Measurements from ENCODE around the gene ZNF609. TPM values are rescaled to one million over a fixed set of nuclear protein-coding genes. Genes with fewer than 3 reads are reported as not detected.

ZNF609 gene
- total RNA-seq, 2 experiments from 2014 or later: 39.8 to 44.5 TPM

DNA sequence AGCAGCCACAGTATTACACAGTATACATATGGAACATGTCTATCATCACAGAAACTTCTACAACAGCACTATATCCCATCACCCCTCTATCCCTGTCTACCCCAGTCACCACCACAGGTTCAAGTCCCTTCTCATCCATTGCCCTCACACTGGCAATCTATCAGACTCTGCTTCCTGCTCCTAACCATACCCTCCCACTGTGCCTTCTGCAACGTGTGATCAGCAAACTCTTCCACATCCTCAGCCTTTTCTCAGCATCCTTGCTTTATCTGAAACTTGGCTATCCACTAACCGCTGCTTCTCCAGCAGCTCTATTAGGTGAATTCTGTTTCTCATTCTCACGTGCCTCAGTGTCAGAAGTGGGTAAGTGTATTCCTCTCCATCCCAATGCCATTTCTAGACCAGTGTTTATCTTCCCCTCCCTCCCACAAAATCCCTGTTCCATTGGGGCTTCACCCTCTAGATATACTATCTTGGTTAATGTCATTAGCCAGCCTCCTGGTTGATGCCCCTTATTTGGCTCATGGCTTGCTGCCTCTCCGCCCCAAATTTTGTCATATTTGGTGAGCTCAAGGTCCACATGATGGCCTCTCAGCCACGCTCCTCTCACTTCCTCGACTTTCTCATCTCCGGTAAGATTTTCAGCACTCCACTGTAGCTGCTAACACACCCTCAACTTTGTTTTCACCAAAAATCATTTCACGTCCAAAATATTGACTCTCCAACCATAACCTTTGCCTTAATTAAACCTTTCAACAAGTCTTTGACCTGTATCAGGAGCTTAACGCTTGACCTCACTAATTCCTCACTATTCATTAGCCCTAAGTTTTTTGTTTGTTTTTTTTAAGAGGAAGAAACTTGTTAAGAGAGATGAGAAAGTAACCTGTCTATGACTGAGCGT is 245.9 kb downstream of the ZNF609 start:
- Mint-ChIP-seq H3K4me1 (peaks cover 23% of the 10 kb centered on the region), H3K9me3 (ENCODE audit: low read depth) (no peaks in the 10 kb centered on the region), H3K36me3 (ENCODE audit: low read depth) (no peaks in the 10 kb centered on the region), H3K27me3 (no peaks in the 10 kb centered on the region), H3K27ac (no peak overlapping the region), H3K4me3 (no peak overlapping the region)
- intact Hi-C loops (cut with DNase I, micrococcal nuclease): loop anchor here in 1 of 2 experiments (10.0 kb wide), 1 partner anchor 599 kb away; the partner anchor contains the start of gene RNU5B-1
- CTCF ChIA-PET: interaction anchor here (0.6 to 2.1 kb wide), 9 partner anchors 11 to 229 kb away, joined by 3 to 8 read pairs (median 3); no protein-coding TSS in a partner anchor
- POLR2A ChIA-PET: interaction anchor here (0.7 kb wide), 1 partner anchor 10 kb away, joined by 3 read pairs; no protein-coding TSS in a partner anchor
- no peak for DNase-seq
- ATAC-seq: no peak

DNA sequence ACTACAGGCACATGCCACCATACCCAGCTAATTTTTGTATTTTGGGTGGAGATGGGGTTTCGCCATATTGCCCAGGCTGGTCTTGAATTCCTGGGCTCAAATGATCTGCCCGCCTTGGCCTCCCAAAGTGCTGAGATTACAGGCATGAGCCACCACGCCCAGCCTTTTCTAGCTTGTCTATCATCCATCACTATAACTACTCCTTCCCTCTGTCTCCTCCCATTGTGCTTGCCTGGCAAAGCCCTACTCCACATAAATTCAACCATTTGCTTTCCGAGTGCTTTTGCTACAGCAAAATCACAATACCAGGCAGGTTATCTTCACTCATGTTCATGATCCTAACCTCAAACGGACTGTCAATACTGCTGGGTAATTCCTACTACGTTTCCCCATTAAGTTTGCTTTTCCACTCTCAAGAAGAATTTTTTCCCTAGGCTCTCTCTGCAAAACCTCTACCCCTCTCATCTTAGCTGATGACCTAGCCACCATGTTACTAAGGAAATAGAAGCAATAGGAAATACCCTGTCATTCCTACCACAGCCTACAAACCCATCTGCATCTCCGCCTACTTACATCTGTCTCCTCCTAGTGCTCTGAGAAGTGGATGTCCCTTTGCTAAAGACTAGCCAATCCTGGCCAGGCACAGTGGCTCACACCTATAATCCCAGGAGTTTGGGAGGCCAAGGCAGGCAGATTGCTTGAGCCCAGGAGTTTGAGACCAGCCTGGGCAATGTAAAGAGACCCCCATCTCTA is 250.5 kb downstream of the ZNF609 start:
- Mint-ChIP-seq H3K36me3 (ENCODE audit: low read depth) (no peaks in the 10 kb centered on the region), H3K9me3 (ENCODE audit: low read depth) (no peaks in the 10 kb centered on the region), H3K4me1 (peaks cover 3% of the 10 kb centered on the region), H3K4me3 (no peak overlapping the region), H3K27ac (no peak overlapping the region), H3K27me3 (no peaks in the 10 kb centered on the region)
- ChIA-PET POLR2A (no interaction called here), CTCF (interaction anchor here (0.6 to 1.4 kb wide), 5 partner anchors 15 to 43 kb away, joined by 3 to 7 read pairs (median 3); no protein-coding TSS in a partner anchor)
- DNase-seq: no peak
- intact Hi-C loops (cut with DNase I, micrococcal nuclease): no loop called here
- no peak for ATAC-seq

DNA sequence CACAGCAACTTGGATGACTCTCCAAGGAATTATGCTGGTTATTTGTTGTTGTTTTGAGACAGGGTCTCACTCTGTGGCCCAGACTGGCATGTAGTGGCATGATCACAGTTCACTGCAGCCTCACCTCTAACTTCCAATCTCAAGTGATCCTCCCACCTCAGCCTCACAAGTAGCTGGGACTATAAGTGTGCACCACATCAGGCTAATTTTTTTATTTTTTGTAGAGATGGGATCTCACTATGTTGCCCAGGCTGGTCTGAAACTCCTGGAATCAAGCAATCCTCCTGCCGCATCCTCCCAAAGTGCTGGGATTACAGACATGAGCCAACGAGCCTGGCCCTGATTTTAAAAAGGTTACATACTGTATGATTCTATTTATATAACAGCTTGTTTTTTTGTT is 252.0 kb downstream of the ZNF609 start:
- DNase-seq (no peak), ATAC-seq (no peak)
- Mint-ChIP-seq H3K4me3 (no peak overlapping the region), H3K9me3 (ENCODE audit: low read depth) (no peaks in the 10 kb centered on the region), H3K27me3 (no peaks in the 10 kb centered on the region), H3K36me3 (ENCODE audit: low read depth) (no peaks in the 10 kb centered on the region), H3K27ac (no peak overlapping the region), H3K4me1 (peaks cover 6% of the 10 kb centered on the region)
- POLR2A ChIA-PET: no interaction called here
- intact Hi-C loops (cut with DNase I, micrococcal nuclease): no loop called here
- CTCF ChIA-PET: no interaction called here

- H3K27ac Mint-ChIP-seq: no peak overlapping the region
- ATAC-seq: no peak
- no peaks in the 10 kb centered on the region for H3K36me3 Mint-ChIP-seq (ENCODE audit: low read depth)
- no peak overlapping the region for H3K4me3 Mint-ChIP-seq
- POLR2A ChIA-PET: no interaction called here
- intact Hi-C loops (cut with DNase I, micrococcal nuclease): no loop called here
- CTCF ChIA-PET: no interaction called here
- no peaks in the 10 kb centered on the region for H3K9me3 Mint-ChIP-seq (ENCODE audit: low read depth)
- H3K4me1 Mint-ChIP-seq: peaks cover 19% of the 10 kb centered on the region
- no peak for DNase-seq
- no peaks in the 10 kb centered on the region for H3K27me3 Mint-ChIP-seq
Observed at GRCh38 chr15:64713592-64713991, 253.2 kb downstream of the ZNF609 start.

DNA sequence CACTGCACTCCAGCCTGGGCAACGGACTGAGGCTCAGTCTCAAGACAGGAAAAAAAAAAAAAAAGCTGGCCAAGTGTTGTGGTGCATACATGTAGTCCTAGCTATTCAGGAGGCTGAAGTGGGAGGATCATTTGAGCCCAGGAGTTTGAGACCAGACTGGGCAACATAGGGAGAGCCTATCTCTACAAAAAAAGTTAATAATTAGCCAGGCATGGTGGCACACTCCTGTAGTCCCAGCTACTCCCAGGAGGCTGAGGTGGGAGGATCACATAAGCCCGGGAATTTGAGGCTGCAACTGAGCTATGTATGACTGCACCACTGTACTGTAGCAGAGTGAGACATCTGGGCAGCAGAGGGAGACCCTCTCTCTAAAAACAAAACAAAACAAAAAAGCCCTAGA is 256.1 kb downstream of the ZNF609 start:
- CTCF ChIA-PET: interaction anchor here (0.9 to 2.5 kb wide), 6 partner anchors 11 to 86 kb away, joined by 3 to 20 read pairs (median 4); no protein-coding TSS in a partner anchor
- intact Hi-C loops (cut with DNase I, micrococcal nuclease): no loop called here
- DNase-seq (no peak), ATAC-seq (no peak)
- Mint-ChIP-seq H3K27ac (no peak overlapping the region), H3K36me3 (ENCODE audit: low read depth) (no peaks in the 10 kb centered on the region), H3K9me3 (ENCODE audit: low read depth) (no peaks in the 10 kb centered on the region), H3K4me3 (no peak overlapping the region), H3K4me1 (peaks cover 19% of the 10 kb centered on the region), H3K27me3 (no peaks in the 10 kb centered on the region)
- POLR2A ChIA-PET: interaction anchor here (0.6 kb wide), 3 partner anchors 10 to 177 kb away, joined by 3 to 11 read pairs (median 3); no protein-coding TSS in a partner anchor

- no peaks in the 10 kb centered on the region for H3K9me3 Mint-ChIP-seq (ENCODE audit: low read depth)
- peak overlapping the region; percentile 39 for H3K27ac Mint-ChIP-seq
- ATAC-seq: no peak
- ChIA-PET POLR2A (no interaction called here), CTCF (interaction anchor here (0.9 to 2.5 kb wide), 10 partner anchors 11 to 382 kb away, joined by 3 to 20 read pairs (median 4); no protein-coding TSS in a partner anchor)
- no peaks in the 10 kb centered on the region for H3K27me3 Mint-ChIP-seq
- intact Hi-C loops (cut with DNase I, micrococcal nuclease): no loop called here
- no peaks in the 10 kb centered on the region for H3K36me3 Mint-ChIP-seq (ENCODE audit: low read depth)
- peaks cover 19% of the 10 kb centered on the region for H3K4me1 Mint-ChIP-seq
- no peak for DNase-seq
- H3K4me3 Mint-ChIP-seq: no peak overlapping the region
Observed at GRCh38 chr15:64717130-64717529, 256.8 kb downstream of the ZNF609 start.

DNA sequence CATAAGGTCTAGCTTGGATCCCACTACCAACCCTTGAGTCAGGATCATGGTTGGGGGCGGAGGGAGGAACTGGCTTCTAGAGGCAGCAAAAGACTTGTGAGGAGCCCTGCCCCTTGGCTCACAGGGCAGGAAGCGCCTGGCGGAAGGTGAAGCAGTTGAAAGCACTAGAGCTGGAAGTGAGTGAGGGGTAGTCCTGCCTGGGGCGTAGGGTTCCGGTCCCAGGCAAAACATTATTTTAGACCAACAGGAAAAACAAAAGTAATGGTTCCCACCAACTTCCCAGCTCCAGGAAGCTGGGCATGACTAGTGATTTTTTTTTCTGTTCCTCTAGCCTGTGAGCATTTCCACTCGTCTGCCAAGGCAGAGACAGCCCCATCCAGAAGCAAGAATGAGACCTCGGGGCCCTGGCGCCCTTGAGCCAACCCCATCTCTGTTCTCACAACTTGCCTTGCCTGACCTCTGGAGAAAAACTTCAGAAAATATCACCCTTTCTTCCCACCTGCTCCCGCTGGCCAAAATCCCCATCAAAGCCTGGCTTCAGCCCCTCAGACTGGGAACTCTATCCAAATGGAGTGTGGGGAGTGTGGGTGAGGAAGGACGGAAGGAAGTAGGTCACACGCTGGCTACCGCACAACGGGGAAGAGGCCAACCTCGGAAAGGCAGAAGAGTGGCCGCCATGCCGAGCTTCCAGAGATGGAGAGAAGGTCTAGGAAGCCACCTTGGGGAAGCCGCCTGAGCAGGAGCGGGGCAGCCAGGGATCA is 257.5 kb downstream of the ZNF609 start:
- ATAC-seq: peak; percentile 51
- intact Hi-C loops (cut with DNase I, micrococcal nuclease): no loop called here
- Mint-ChIP-seq H3K27me3 (no peaks in the 10 kb centered on the region), H3K27ac (peak overlapping the region; percentile 33), H3K36me3 (ENCODE audit: low read depth) (no peaks in the 10 kb centered on the region), H3K4me3 (no peak overlapping the region), H3K9me3 (ENCODE audit: low read depth) (no peaks in the 10 kb centered on the region), H3K4me1 (peaks cover 19% of the 10 kb centered on the region)
- ChIA-PET POLR2A (no interaction called here), CTCF (interaction anchor here (1.1 to 2.5 kb wide), 7 partner anchors 10 to 382 kb away, joined by 3 to 20 read pairs (median 5); no protein-coding TSS in a partner anchor)
- DNase-seq: peak; percentile 28

- intact Hi-C loops (cut with DNase I, micrococcal nuclease): no loop called here
- Mint-ChIP-seq H3K27me3 (no peaks in the 10 kb centered on the region), H3K4me1 (peaks cover 19% of the 10 kb centered on the region), H3K27ac (no peak overlapping the region), H3K9me3 (ENCODE audit: low read depth) (no peaks in the 10 kb centered on the region), H3K4me3 (no peak overlapping the region), H3K36me3 (ENCODE audit: low read depth) (no peaks in the 10 kb centered on the region)
- ATAC-seq: no peak
- DNase-seq: no peak
- ChIA-PET POLR2A (interaction anchor here (0.5 kb wide), 1 partner anchor 169 kb away, joined by 5 read pairs; no protein-coding TSS in a partner anchor), CTCF (interaction anchor here (0.7 to 2.1 kb wide), 5 partner anchors 10 to 51 kb away, joined by 3 to 12 read pairs (median 4); no protein-coding TSS in a partner anchor)
Observed at GRCh38 chr15:64720188-64720587, 259.8 kb downstream of the ZNF609 start.

GRCh38 chr15:64730151-64730550 is 269.8 kb downstream of the ZNF609 start:
- ATAC-seq: no peak
- no peaks in the 10 kb centered on the region for H3K36me3 Mint-ChIP-seq (ENCODE audit: low read depth)

GRCh38 chr15:64731012-64731804 is 270.8 kb downstream of the ZNF609 start:
- H3K27me3 Mint-ChIP-seq: peaks cover 2% of the 10 kb centered on the region
- ChIA-PET CTCF (interaction anchor here (0.6 to 8.4 kb wide), 16 partner anchors 11 to 1405 kb away, joined by 3 to 169 read pairs (median 3); no protein-coding TSS in a partner anchor), POLR2A (interaction anchor here (0.7 kb wide), 1 partner anchor 148 kb away, joined by 3 read pairs; no protein-coding TSS in a partner anchor)
- H3K27ac Mint-ChIP-seq: no peak overlapping the region
- intact Hi-C loops (cut with DNase I, micrococcal nuclease): loop anchor here (1.0 to 10.0 kb wide), 7 partner anchors 79 to 564 kb away; partner anchors contain the start of genes KBTBD13 (in 1 of the 2) and RNU5A-1 (in 1 of the 2)
- DNase-seq (peak; percentile 93), ATAC-seq (peak; percentile 84)
- H3K9me3 Mint-ChIP-seq (ENCODE audit: low read depth): no peaks in the 10 kb centered on the region
- no peak overlapping the region for H3K4me3 Mint-ChIP-seq
- no peaks in the 10 kb centered on the region for H3K36me3 Mint-ChIP-seq (ENCODE audit: low read depth)
- peaks cover 4% of the 10 kb centered on the region for H3K4me1 Mint-ChIP-seq

More at GRCh38 chr15:64730151-64730550, 269.8 kb downstream of the ZNF609 start:
- intact Hi-C loops (cut with DNase I, micrococcal nuclease): loop anchor here (5.0 to 10.0 kb wide), 4 partner anchors 302 to 565 kb away; partner anchors contain the start of genes KBTBD13 (in 1 of the 2) and RNU5A-1 (in 1 of the 2)
- no peak overlapping the region for H3K4me3 Mint-ChIP-seq
- no peak for DNase-seq
- ChIA-PET CTCF (interaction anchor here (0.6 to 8.4 kb wide), 12 partner anchors 10 to 1404 kb away, joined by 3 to 169 read pairs (median 4); no protein-coding TSS in a partner anchor), POLR2A (no interaction called here)
- H3K27me3 Mint-ChIP-seq: peaks cover 4% of the 10 kb centered on the region
- peaks cover 4% of the 10 kb centered on the region for H3K4me1 Mint-ChIP-seq
- no peaks in the 10 kb centered on the region for H3K9me3 Mint-ChIP-seq (ENCODE audit: low read depth)
- no peak overlapping the region for H3K27ac Mint-ChIP-seq

Data from activated CD4-positive, alpha-beta T cell treated with anti-CD3 and anti-CD28 coated beads for 36 hours (primary cell).